Adrenal gland (tissue), 5 donors: Measurements from ENCODE around the gene PTP4A1.

Experiments used
- POLR2A ChIP-seq, 2 donors: fragments of 450-650 bp; IDR thresholded peaks; one replicate each; pipeline ENCODE4 v1.6.1; 2017; ENCODE audit warnings: antibody characterized with exemption in 2 of 2, mild to moderate bottlenecking in 2 of 2, moderate library complexity in 1 of 2
- TF ChIP-seq, protein P1 (sequence below), 6 experiments: fragments of 450-650 bp in 4 of 6; fragments of 200-600 bp in 2 of 6; sonication (generic) in 1 of 6; IDR thresholded peaks; 1 replicate in 5 of 6; 2 replicates in 1 of 6; pipeline versions ENCODE4 v1.5.1 to v1.8.0; 2016 to 2021; ENCODE audit warnings: antibody characterized with exemption in 6 of 6, mild to moderate bottlenecking in 2 of 6, moderate library complexity in 1 of 6
- donor health status: DM: no; HTN: no; CAD: no.

DNA sequence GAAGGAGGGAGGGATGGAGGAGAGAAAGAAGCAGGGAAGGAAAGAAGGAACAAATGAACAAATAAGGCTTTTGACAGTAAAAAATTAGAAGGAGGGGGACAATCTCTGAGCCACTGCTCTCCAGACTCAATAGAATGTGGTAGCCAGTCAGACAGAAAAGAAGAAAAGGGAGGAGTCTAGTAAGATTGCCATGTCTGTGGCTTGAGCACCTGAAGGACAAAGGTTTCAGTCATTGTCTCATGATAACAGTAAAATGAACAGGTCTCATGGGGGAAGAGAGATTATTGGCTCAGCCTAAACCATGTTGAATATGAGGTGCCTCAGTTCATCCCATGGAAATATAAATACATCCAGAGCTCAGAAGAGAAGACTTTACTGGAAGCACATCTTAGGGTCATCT, 14.0 kb upstream of the PTP4A1 start:
- no peak for TF ChIP-seq POLR2A (IDR thresholded peaks at IDR 0.05)
- TF ChIP-seq, protein P1, sequence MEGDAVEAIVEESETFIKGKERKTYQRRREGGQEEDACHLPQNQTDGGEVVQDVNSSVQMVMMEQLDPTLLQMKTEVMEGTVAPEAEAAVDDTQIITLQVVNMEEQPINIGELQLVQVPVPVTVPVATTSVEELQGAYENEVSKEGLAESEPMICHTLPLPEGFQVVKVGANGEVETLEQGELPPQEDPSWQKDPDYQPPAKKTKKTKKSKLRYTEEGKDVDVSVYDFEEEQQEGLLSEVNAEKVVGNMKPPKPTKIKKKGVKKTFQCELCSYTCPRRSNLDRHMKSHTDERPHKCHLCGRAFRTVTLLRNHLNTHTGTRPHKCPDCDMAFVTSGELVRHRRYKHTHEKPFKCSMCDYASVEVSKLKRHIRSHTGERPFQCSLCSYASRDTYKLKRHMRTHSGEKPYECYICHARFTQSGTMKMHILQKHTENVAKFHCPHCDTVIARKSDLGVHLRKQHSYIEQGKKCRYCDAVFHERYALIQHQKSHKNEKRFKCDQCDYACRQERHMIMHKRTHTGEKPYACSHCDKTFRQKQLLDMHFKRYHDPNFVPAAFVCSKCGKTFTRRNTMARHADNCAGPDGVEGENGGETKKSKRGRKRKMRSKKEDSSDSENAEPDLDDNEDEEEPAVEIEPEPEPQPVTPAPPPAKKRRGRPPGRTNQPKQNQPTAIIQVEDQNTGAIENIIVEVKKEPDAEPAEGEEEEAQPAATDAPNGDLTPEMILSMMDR (IDR thresholded peaks at IDR 0.05), result no peak
